ENCODE results near the gene TMEM86B.

Gene TMEM86B

GRCh38 chr19:55256562-55257460 lies 28.2 kb upstream of the TMEM86B start:
- DNase-seq, result no peak

DNA sequence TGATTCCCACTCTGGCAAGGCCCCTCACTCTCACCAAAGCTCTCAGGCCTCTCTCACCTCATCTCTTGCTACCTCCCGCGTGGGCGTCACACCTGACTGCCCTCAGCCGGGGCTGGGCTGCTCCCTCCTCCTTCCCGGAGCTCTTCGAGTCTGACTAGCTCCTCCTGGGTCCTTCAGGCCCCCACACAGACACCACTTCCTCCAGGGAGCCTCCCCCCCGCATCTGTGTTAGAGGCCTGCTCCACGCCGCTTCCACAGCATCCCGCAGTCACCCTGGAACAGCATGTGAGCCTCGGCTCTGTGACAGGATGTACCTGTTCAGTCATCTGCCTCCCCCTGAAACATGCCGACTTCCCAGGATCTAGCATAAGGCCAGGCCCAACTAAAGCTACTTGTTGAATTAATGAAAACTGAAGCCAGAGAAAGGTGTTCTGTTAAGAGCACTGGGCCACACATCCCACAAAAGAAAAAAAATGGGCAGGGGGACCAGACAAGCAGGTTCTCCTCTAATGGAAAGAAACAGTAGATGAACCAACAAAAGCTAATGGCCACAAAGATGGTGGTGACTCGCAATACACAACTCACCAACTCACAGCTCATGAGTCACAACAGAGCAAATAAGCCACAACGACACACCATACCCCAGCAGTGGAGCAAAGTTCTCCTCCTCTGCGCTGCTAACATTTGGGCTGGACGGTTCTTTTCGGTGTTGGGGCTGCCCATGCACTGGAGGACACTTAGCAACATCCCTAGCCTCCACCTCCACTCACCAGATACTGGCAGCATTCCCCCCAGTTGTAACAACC lies 27.3 kb upstream of the TMEM86B start:
- peak; percentile 15 for DNase-seq

- DNase-seq, result no peak
Measured at GRCh38 chr19:55254625-55254977, 26.0 kb upstream of the TMEM86B start.

- DNase-seq, result no peak
Measured at GRCh38 chr19:55253842-55254624, 25.5 kb upstream of the TMEM86B start.

DNA sequence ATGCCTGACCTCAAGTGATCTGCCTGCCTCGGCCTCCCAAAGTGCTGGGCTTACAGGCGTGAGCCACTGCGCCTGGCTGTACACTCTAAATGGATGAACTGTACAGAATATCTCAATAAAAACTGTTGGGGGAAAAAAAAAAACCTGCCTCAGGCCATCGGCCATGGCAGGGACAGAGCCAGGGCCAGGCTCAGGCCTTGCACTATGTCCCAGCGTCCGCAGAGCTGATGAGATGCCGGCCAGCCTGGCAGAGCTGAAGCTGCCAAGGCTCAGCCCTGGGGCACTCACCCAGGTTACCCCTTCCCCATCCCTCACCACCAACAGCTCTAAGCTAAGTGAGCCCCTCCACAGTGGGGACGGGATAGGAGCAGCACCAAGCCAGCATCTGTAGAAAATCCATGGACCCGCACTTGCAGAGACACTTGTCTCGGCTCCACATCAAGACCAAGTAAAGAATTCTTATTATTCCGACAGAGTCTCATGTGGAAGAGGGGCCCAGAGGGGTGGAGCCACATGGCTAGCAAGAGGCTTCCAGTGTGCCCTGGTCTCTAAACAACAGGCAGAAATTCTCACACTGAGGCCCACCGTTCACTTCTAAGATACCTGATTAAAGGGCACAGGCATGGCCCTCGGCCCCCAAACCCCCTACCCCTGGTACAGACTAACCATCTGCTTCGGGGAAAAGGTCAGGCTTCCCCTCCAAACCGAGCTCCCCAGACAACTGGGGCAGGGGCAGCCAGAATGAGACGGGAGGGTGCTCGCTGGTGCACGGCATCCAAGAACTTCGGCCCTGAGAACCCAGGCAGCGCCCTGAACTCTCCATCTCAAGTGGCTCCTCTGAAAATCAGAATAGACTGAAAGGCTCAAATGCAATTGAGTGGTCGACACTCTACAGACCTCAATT lies 24.4 kb upstream of the TMEM86B start:
- DNase-seq, result no peak

GRCh38 chr19:55251341-55252081 lies 22.9 kb upstream of the TMEM86B start:
- peak; percentile 67 for DNase-seq

GRCh38 chr19:55250262-55251036 lies 21.9 kb upstream of the TMEM86B start:
- DNase-seq, result no peak

GRCh38 chr19:55249841-55250240 lies 21.3 kb upstream of the TMEM86B start:
- no peak for DNase-seq

GRCh38 chr19:55248704-55249103 lies 20.1 kb upstream of the TMEM86B start:
- no peak for DNase-seq

- no peak for DNase-seq
Measured at GRCh38 chr19:55248166-55248675, 19.7 kb upstream of the TMEM86B start.

DNA sequence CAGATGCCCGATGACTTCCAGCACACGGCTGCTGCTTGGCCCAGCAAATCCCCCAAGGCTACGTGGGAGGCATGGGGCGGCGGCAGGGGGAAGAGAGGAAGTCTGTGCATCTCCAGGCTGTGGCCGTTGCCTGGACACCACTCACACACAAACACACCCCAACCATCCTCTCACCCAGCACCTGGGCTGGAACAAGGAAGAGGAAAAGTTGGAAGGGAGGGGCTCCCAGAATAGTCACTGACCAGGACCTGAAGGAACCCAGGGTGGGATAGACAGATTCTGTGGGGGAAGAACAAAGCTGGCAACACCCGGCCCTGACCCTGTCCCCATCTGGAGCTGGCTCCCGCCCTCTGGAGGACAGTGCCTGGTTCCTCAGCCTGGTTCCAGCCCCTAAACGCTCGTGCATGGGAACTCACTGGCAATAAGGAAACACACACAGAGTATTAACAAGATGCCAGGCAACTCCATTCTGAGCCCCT lies 19.1 kb upstream of the TMEM86B start:
- DNase-seq, result peak; percentile 96

DNA sequence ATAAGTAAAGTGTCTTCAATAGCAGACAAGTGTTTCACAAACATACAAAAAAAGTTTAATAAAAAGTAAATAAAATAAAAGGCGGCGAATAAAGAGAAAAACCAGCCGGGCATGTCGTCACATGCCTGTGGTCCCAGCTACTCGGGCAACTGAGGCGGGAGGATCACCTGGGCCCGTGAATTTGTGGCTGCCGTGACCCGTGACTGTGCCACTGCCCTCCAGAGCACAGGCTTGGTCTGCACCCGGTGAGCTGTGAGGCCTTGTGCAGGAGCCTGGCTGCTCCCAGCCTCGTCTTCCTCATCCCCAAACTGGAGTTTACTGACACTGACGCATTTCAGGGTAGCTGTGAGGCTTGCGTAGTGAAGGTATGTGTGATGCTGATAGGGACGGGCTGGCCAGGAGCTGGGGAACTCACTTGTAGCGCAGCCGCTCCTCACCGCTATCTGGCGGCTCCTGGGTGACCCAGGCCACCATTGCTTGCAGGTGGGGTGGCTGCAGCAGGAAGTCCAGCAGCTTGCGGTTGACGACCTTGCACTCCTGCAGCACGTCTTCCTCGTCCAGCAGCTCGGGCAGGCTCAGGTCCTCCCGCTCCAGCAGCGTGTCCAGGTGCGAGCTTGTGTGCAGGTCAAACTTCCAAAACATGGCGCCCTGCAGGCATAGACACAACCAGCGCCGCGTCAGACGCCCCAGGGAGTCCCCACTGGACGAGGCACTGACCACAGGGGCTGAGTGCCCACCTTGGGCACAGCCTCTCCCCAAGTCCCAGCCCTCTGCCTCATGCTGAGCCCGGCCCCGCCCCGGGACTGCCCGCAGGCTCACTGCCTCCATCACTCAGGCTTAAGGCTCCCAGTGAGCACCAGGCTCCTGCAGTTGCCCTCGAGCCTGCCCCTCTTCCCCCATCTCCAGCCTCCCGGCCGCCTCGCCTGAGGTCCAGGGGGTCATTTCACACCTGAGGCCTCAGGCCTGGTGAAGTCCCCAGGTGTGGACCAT lies 18.2 kb upstream of the TMEM86B start:
- DNase-seq, result no peak

GRCh38 chr19:55245236-55245904 lies 16.8 kb upstream of the TMEM86B start:
- DNase-seq, result no peak

DNA sequence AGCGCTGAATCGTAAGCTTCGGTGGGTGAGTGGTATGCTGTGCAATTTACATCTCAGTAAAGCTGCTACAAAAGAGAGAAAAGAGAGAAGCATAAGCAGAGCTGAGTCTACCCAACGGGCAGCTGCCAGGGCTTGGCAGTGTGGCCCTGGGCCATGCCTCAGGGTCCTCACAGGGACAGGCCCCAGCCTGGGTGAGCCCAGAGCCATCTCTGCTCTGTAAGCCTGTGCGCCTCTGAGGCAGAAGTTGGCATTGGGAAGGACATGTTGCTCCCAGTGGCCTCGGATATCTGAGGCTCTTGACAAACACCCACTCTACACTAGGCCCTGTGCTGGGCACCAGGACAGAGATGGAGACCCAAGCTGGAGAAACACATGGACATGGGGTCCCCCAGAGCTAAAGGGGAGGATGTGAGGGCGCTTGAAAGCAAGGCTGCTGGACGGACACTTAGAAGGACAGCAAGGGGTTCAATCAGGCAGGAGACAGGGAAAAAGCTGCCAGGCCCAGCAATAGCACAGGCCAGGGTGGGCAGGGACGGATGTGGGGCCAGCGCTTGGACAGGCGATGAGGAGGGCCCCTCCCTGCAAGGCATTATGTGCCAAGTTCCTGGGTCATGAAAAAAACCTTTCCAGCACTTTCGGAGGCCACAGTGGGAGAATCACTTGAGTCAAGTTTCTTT lies 15.6 kb upstream of the TMEM86B start:
- DNase-seq, result no peak

- no peak for DNase-seq
Measured at GRCh38 chr19:55242517-55242916, 14.0 kb upstream of the TMEM86B start.

- no peak for DNase-seq
Measured at GRCh38 chr19:55241935-55242464, 13.4 kb upstream of the TMEM86B start.

DNA sequence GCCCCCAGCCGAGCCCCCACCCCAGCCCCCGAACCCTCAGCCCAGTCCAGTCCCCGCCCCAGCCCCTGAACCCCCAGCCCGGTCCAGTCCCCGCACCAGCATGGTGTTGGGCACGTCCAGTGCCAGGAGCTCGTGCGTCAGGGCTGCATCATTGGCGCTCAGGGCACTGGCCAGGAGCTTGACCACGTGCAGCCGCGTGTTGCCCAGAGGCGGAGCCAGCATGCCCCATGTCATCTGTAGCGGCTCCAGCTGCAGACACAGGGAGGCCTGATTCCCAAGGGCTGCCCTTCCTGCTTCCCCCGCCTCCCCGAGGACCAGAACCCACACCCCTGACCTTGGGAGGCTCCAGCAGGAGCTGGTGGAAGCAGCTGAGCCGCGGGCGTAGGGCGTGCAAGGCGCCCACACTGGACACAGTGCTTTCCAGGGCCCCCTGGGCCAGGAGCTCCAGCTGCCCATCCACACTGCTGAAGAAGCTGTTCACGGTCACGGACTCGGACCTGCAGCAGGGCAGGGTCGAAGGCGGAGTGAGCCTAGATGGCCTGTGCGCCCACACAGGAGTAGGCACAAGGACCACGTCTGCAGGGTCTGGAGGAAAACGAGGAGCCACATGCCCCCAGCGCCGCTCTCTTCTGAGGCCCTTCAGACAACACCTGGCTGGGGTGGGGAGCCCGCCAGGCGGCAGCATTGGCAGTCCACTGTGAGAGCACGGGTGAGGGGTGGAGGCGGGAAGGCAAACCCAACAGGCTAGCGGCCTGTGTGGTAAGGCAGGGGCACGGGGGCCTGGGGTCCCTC lies 12.8 kb upstream of the TMEM86B start:
- DNase-seq, result no peak

All from NCI-H226 (cell line).